GM12878 (cell line): ENCODE results near the gene SUFU.

Experiments used
- CBX3 ChIP-seq: fragments of 200-600 bp; sonication (generic); IDR thresholded peaks from 2 replicates; pipeline ENCODE4 v1.6.1; 2016; ENCODE audit warnings: low read depth, borderline replicate concordance
- POLR2AphosphoS2 ChIP-seq: IDR thresholded peaks from 2 replicates; pipeline ENCODE4 v1.6.1; 2011; ENCODE audit warnings: low read depth, mild to moderate bottlenecking, low read length, improper control_type of control experiment, moderate library complexity
- TARDBP ChIP-seq: IDR thresholded peaks from 2 replicates; pipeline ENCODE4 v1.6.1; 2016; ENCODE audit warnings: borderline replicate concordance
- TF ChIP-seq, protein P1 (sequence below), 3 experiments: IDR thresholded peaks in 2 of 3; conservative IDR thresholded peaks in 1 of 3; 2 replicates each; pipeline ENCODE4 v1.5.1; 2011; ENCODE audit warnings: low read depth in 3 of 3, low read length in 3 of 3, mild to moderate bottlenecking in 3 of 3, control low read depth in 2 of 3, moderate library complexity in 2 of 3, inconsistent platforms in 1 of 3, mixed read lengths in 1 of 3; ENCODE audit not compliant: control insufficient read depth in 2 of 3, insufficient read depth in 1 of 3; ENCODE audit errors: extremely low read depth in 1 of 3
- TF ChIP-seq, protein P2 (sequence below): IDR thresholded peaks from 2 replicates; pipeline ENCODE4 v1.6.1; 2012; ENCODE audit warnings: low read depth, low read length, improper control_type of control experiment

DNA sequence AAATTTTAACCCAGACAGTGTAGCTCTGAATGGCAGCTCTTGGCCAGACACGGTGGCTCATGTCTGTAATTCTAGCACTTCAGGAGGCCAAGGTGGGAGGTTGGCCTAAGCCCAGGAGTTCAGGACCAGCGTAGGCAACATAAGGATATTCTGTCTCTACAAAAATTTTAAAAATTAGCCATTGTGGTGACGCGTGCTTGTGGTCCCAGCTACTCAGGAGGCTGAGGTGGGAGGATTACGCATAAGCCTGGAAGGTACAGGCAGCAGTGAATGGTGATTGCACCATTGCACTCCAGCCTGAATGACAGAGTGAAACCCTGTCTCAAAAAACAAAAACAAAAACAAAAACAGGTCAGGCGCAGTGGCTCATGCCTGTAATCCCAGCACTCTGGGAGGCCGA lies 50.0 kb downstream of the SUFU start:
- TF ChIP-seq, protein P1, sequence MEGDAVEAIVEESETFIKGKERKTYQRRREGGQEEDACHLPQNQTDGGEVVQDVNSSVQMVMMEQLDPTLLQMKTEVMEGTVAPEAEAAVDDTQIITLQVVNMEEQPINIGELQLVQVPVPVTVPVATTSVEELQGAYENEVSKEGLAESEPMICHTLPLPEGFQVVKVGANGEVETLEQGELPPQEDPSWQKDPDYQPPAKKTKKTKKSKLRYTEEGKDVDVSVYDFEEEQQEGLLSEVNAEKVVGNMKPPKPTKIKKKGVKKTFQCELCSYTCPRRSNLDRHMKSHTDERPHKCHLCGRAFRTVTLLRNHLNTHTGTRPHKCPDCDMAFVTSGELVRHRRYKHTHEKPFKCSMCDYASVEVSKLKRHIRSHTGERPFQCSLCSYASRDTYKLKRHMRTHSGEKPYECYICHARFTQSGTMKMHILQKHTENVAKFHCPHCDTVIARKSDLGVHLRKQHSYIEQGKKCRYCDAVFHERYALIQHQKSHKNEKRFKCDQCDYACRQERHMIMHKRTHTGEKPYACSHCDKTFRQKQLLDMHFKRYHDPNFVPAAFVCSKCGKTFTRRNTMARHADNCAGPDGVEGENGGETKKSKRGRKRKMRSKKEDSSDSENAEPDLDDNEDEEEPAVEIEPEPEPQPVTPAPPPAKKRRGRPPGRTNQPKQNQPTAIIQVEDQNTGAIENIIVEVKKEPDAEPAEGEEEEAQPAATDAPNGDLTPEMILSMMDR (IDR thresholded peaks at IDR 0.05 in 2 of 3, conservative IDR thresholded peaks at IDR 0.05 in 1 of 3; ENCODE audit: control insufficient read depth in 2 of 3, extremely low read depth in 1 of 3, insufficient read depth in 1 of 3, low read depth in 3 of 3, low read length in 3 of 3): no peak
- TF ChIP-seq TARDBP: no peak
- TF ChIP-seq, protein P2, sequence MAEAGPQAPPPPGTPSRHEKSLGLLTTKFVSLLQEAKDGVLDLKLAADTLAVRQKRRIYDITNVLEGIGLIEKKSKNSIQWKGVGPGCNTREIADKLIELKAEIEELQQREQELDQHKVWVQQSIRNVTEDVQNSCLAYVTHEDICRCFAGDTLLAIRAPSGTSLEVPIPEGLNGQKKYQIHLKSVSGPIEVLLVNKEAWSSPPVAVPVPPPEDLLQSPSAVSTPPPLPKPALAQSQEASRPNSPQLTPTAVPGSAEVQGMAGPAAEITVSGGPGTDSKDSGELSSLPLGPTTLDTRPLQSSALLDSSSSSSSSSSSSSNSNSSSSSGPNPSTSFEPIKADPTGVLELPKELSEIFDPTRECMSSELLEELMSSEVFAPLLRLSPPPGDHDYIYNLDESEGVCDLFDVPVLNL: no peak
- no peak for TF ChIP-seq CBX3
- no peak for TF ChIP-seq POLR2AphosphoS2
